Cardiac muscle cell (in vitro differentiated cells and primary cell): ENCODE data around the gene DIS3. TPM values are rescaled to one million over a fixed set of nuclear protein-coding genes. Genes with fewer than 3 reads are reported as not detected.
"Not testable (repeated sequence)": the region's sequence is repeated elsewhere in the genome, so short reads cannot be mapped to it uniquely, and the experiment has no call there.

Source experiments
- DNase-seq, 2 donors: peaks; one replicate each; pipeline versions ENCODE4 v3.0.0 to v3.0.0-alpha.2; 2010 to 2017; ENCODE audit warnings: low read depth in 1 of 2, low spot score in 1 of 2
- H3K27ac ChIP-seq: fragments of 200-600 bp; sonication (generic); 2 replicates; pipeline ENCODE4 v1.5.1; 2016
- H3K27me3 ChIP-seq: fragments of 200-600 bp; sonication (generic); 2 replicates; pipeline ENCODE4 v1.6.0; 2016; ENCODE audit warnings: control low read depth
- H3K36me3 ChIP-seq: fragments of 200-600 bp; sonication (generic); 2 replicates; pipeline ENCODE4 v1.5.1; 2016; ENCODE audit warnings: control low read depth
- H3K4me1 ChIP-seq: fragments of 200-600 bp; sonication (generic); 2 replicates; pipeline ENCODE4 v1.8.1; 2017; ENCODE audit warnings: low read depth, mild to moderate bottlenecking, mixed run types
- H3K4me3 ChIP-seq: fragments of 200-600 bp; sonication (generic); 2 replicates; pipeline ENCODE4 v1.5.1; 2016; ENCODE audit warnings: mild to moderate bottlenecking
- H3K9me3 ChIP-seq: fragments of 200-600 bp; sonication (generic); 2 replicates; pipeline ENCODE4 v1.5.1; 2017; ENCODE audit warnings: low read depth, mild to moderate bottlenecking, control low read depth
- polyA plus RNA-seq: library from polyadenylated mRNA; unstranded; fragments of >200 nt; fragmentation: Nextera tagmentation; extraction: Ambion mirVana; gene quantifications from 2 replicates; pipeline ENCODE4 v1.2.1, GENCODE V29; 2016
- total RNA-seq: library from RNA; depleted of rRNA; stranded (reverse); fragments of >200 nt; gene quantifications from 2 replicates; pipeline ENCODE4 v1.2.3, GENCODE V29; 2016
- TF ChIP-seq, protein P1 (sequence below): IDR thresholded peaks from 2 replicates; pipeline ENCODE4 v1.5.1; 2012; ENCODE audit warnings: low read depth, mild to moderate bottlenecking, low read length

Gene DIS3
- total and polyA plus RNA-seq, 2 experiments from 2014 or later = 15.3 to 23.3 TPM

GRCh38 chr13:72820156-72820897 lies 38.6 kb upstream of the DIS3 start:
- H3K4me3 ChIP-seq = no peak overlapping the region
- peak in 1 of 2 donors; percentile 33 for DNase-seq
- TF ChIP-seq, protein P1, sequence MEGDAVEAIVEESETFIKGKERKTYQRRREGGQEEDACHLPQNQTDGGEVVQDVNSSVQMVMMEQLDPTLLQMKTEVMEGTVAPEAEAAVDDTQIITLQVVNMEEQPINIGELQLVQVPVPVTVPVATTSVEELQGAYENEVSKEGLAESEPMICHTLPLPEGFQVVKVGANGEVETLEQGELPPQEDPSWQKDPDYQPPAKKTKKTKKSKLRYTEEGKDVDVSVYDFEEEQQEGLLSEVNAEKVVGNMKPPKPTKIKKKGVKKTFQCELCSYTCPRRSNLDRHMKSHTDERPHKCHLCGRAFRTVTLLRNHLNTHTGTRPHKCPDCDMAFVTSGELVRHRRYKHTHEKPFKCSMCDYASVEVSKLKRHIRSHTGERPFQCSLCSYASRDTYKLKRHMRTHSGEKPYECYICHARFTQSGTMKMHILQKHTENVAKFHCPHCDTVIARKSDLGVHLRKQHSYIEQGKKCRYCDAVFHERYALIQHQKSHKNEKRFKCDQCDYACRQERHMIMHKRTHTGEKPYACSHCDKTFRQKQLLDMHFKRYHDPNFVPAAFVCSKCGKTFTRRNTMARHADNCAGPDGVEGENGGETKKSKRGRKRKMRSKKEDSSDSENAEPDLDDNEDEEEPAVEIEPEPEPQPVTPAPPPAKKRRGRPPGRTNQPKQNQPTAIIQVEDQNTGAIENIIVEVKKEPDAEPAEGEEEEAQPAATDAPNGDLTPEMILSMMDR = no peak
- H3K4me1 ChIP-seq = peaks cover 6% of the 10 kb centered on the region
- peak overlapping the region; percentile 9 for H3K27ac ChIP-seq
- no peaks in the 10 kb centered on the region for H3K27me3 ChIP-seq
- no peaks in the 10 kb centered on the region for H3K9me3 ChIP-seq
- H3K36me3 ChIP-seq = peaks cover 6% of the 10 kb centered on the region

DNA sequence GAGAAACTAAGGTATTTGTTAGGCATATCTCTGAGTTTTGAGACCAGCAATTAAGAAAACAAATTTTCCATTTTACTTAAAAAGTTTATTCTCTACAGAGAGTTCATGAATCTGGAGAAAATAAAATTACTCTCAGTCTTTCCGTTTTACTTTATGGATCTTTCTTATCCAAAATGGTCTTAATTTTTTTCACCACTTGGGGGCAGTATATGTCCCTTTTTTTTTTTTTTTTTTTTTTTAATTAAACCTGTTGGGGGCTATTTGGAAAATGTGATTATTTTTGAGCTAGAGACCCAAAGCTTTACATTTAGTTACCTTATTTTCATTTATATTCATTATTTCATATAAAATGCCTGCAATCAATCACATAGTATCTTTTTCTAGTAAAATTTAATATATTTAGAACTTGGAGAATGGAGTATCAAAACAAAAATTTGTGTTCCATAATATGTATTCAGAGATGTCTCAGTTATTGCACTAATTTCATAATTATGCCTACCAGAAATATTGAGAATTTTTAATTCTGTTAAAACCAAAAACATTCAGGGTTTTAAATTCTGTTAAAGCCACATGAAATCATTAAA lies 27.3 kb upstream of the DIS3 start:
- Histone ChIP-seq H3K36me3 (no peaks in the 10 kb centered on the region), H3K27me3 (no peaks in the 10 kb centered on the region), H3K4me1 (no peaks in the 10 kb centered on the region), H3K9me3 (no peaks in the 10 kb centered on the region), H3K27ac (peak overlapping the region; percentile 48), H3K4me3 (no peak overlapping the region)
- TF ChIP-seq, protein P1 = peak; percentile 51
- peak; percentile 13 to 28 for DNase-seq

GRCh38 chr13:72806514-72806913 lies 24.8 kb upstream of the DIS3 start:
- not testable (repeated sequence) for H3K27me3 ChIP-seq, H3K4me3 ChIP-seq

GRCh38 chr13:72805676-72806346 lies 24.1 kb upstream of the DIS3 start:
- Histone ChIP-seq H3K36me3 (no peaks in the 10 kb centered on the region), H3K9me3 (no peaks in the 10 kb centered on the region), H3K4me1 (no peaks in the 10 kb centered on the region), H3K27me3 (no peaks in the 10 kb centered on the region), H3K27ac (no peak overlapping the region), H3K4me3 (no peak overlapping the region)
- TF ChIP-seq, protein P1 = no peak
- peak in 1 of 2 donors; percentile 33 for DNase-seq

More at GRCh38 chr13:72806514-72806913, 24.8 kb upstream of the DIS3 start:
- H3K27ac ChIP-seq, DNase-seq, H3K9me3 ChIP-seq, H3K4me1 ChIP-seq, H3K36me3 ChIP-seq: not testable (repeated sequence)

- TF ChIP-seq, protein P1 = no peak
- H3K36me3 ChIP-seq = no peaks in the 10 kb centered on the region
- H3K27ac ChIP-seq = no peak overlapping the region
- no peak overlapping the region for H3K4me3 ChIP-seq
- H3K9me3 ChIP-seq = no peaks in the 10 kb centered on the region
- no peak for DNase-seq
- no peaks in the 10 kb centered on the region for H3K27me3 ChIP-seq
- no peaks in the 10 kb centered on the region for H3K4me1 ChIP-seq
These were observed 22.6 kb upstream of the DIS3 start for GRCh38 chr13:72804301-72804700.

DNA sequence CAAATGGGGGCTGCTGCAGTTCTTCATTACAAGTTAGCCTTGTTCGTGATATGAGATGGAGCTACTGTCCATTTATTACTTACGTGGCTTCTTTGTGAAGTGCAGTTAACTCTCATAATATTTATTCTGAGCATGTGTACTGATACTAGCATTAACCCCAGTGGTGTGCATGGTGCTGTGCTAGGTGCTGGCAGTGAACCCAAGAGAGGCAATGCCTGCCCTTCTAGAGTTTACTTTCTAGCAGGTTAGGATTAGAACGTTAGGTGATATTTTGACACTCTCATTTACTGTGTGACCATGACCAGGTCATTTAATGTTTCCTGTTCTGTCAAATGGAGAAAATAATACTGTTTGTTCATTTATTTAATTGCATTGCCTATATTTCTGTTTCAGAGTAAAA lies 17.1 kb upstream of the DIS3 start:
- TF ChIP-seq, protein P1 = no peak
- H3K4me1 ChIP-seq = no peaks in the 10 kb centered on the region
- no peak overlapping the region for H3K4me3 ChIP-seq
- H3K36me3 ChIP-seq = peaks cover 17% of the 10 kb centered on the region
- H3K27ac ChIP-seq = no peak overlapping the region
- no peaks in the 10 kb centered on the region for H3K27me3 ChIP-seq
- H3K9me3 ChIP-seq = no peaks in the 10 kb centered on the region
- DNase-seq = no peak
